Measurements from ENCODE around the gene RCAN2. TPM values are rescaled to one million over a fixed set of nuclear protein-coding genes. Genes with fewer than 3 reads are reported as not detected.

The RCAN2 gene
- total RNA-seq, 3 donors from 2014 or later, result 2.9 to 14.9 (median 5.9) TPM

- H3K27me3 ChIP-seq, result no peaks in the 10 kb centered on the region
- no peaks in the 10 kb centered on the region for H3K4me1 ChIP-seq
- no peak overlapping the region for H3K27ac ChIP-seq
- H3K4me3 ChIP-seq, result no peak overlapping the region
- no peaks in the 10 kb centered on the region for H3K9me3 ChIP-seq
- TF ChIP-seq CTCF (IDR thresholded peaks at IDR 0.05) (no peak), POLR2AphosphoS5 (IDR thresholded peaks at IDR 0.05) (no peak), POLR2A (IDR thresholded peaks at IDR 0.05) (no peak)
- intact Hi-C loops (cut with DNase I; ENCODE audit: low total_unique reads), result no loop called here
- no peak for DNase-seq (ENCODE audit: low spot score in 2 of 2)
- no peaks in the 10 kb centered on the region for H3K36me3 ChIP-seq
These were observed 167.8 kb downstream of the RCAN2 start for GRCh38 chr6:46323312-46323965.

GRCh38 chr6:46320505-46320904, 170.7 kb downstream of the RCAN2 start:
- no peaks in the 10 kb centered on the region for H3K4me1 ChIP-seq

GRCh38 chr6:46315589-46315988, 175.7 kb downstream of the RCAN2 start:
- H3K36me3 ChIP-seq, result no peaks in the 10 kb centered on the region
- DNase-seq (ENCODE audit: low spot score in 2 of 2), result no peak

More at GRCh38 chr6:46320505-46320904, 170.7 kb downstream of the RCAN2 start:
- DNase-seq (ENCODE audit: low spot score in 2 of 2), result no peak
- Histone ChIP-seq H3K27ac (no peak overlapping the region), H3K9me3 (no peaks in the 10 kb centered on the region), H3K36me3 (no peaks in the 10 kb centered on the region), H3K4me3 (no peak overlapping the region), H3K27me3 (no peaks in the 10 kb centered on the region)
- TF ChIP-seq POLR2A (IDR thresholded peaks at IDR 0.05) (no peak), CTCF (IDR thresholded peaks at IDR 0.05) (no peak), POLR2AphosphoS5 (IDR thresholded peaks at IDR 0.05) (no peak)
- intact Hi-C loops (cut with DNase I; ENCODE audit: low total_unique reads), result no loop called here

GRCh38 chr6:46312654-46313053, 178.6 kb downstream of the RCAN2 start:
- DNase-seq (ENCODE audit: low spot score in 2 of 2), result no peak

More at GRCh38 chr6:46315589-46315988, 175.7 kb downstream of the RCAN2 start:
- H3K4me3 ChIP-seq, result no peak overlapping the region
- H3K27me3 ChIP-seq, result no peaks in the 10 kb centered on the region
- H3K9me3 ChIP-seq, result no peaks in the 10 kb centered on the region
- no peak overlapping the region for H3K27ac ChIP-seq
- TF ChIP-seq CTCF (IDR thresholded peaks at IDR 0.05), result no peak
- no peak for TF ChIP-seq POLR2A (IDR thresholded peaks at IDR 0.05)
- TF ChIP-seq POLR2AphosphoS5 (IDR thresholded peaks at IDR 0.05), result no peak
- intact Hi-C loops (cut with DNase I; ENCODE audit: low total_unique reads), result no loop called here
- H3K4me1 ChIP-seq, result no peaks in the 10 kb centered on the region

More at GRCh38 chr6:46312654-46313053, 178.6 kb downstream of the RCAN2 start:
- Histone ChIP-seq H3K27ac (no peak overlapping the region), H3K4me3 (no peak overlapping the region), H3K4me1 (no peaks in the 10 kb centered on the region), H3K36me3 (no peaks in the 10 kb centered on the region), H3K27me3 (no peaks in the 10 kb centered on the region), H3K9me3 (no peaks in the 10 kb centered on the region)
- intact Hi-C loops (cut with DNase I; ENCODE audit: low total_unique reads), result no loop called here
- TF ChIP-seq CTCF (IDR thresholded peaks at IDR 0.05), result no peak
- no peak for TF ChIP-seq POLR2A (IDR thresholded peaks at IDR 0.05)
- TF ChIP-seq POLR2AphosphoS5 (IDR thresholded peaks at IDR 0.05), result no peak
